Measurements from ENCODE around the gene TMEM245.
"Not testable (repeated sequence)": the region's sequence is repeated elsewhere in the genome, so short reads cannot be mapped to it uniquely, and the experiment has no call there.

TMEM245 gene

GRCh38 chr9:109129470-109130197 lies 9.9 kb upstream of the TMEM245 start:
- DNase-seq: no peak

- not testable (repeated sequence) for DNase-seq
Measured at GRCh38 chr9:109126671-109127070, 6.9 kb upstream of the TMEM245 start.

DNA sequence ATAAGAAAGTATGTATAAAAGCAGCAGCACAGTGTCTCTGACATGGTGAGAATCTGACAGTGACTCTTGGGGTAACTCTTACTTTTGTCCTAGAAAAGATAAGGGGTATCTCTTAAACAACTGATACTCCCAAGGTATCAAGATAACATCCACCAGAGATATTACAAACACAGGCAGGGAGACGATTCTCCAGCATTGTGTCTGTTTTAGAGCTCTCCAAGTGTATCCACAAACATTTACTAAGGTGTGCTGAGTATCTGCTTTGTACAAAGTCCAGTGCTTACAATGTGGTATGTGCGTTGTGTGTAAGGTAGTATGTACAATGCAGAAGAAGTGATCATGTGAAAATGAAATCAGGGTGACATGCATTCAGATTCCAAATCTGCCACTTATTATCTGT lies 4.4 kb upstream of the TMEM245 start:
- DNase-seq: no peak

DNA sequence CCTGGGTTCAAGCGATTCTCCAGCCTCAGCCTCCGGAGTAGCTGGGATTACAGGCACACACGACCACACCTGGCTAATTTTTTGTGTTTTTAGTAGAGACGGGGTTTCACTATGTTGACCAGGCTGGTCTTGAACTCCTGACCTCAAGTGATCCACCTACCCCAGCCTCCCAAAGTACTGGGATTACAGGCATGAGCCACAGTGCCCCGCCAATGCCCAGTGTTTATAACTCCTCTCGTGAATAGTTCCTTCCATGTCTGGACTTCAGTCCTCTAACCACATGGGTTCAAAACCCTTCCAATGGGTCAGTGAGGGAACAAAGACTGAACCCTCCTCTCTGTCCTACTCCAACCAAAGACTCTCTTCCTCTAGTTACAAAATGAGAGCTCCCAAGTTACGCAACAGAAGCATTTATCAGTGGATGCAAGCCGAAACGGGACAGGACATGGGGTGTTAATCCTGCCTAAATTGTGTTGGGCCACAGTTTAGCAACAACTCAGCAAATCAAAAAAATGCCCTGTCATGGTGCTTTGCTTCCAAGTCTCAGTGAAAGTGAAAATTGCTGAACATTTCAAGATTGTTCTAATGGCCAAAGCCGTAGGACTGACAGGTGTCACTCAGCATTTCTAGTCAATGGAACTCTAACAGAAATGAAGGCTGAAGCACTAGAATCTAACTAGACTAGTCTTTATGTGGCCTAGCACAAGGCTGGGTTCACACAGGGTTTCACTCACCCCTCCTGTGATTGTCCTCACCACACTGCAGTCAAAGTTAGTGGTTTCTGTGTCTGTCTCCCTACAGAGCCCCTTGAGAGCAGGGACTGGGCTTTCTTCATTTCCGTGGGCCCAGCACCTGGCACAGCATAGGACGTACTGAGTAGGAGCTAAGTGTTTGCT lies 3.2 kb upstream of the TMEM245 start:
- DNase-seq: no peak

GRCh38 chr9:109121232-109121796 lies 1.6 kb upstream of the TMEM245 start:
- DNase-seq: no peak

DNA sequence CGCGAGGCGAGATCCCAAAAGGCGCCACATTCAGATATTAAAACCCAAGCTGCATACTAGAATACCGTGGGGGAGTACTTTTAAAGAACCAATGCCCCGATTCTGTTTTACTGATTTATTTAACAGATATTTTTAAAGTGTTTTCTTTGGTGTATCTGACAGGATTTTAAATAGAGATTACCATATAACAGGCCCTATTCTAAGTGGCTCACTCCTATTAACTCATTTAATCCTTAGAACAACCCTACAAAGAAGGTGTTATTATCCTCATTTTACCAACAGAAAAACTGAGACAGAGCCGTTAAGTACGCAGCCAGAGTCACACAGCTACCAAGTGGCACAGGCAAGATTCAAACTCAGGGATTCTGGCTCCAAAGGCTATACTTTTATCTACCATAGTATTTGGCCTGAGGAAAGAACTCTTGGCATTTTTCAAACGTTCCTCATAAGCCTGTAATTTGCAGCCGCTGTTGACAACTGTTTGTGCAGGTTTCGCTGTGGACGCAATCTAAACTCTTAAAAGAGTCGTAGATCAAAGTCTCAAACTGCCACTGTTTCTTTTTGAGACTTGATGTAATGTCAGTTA lies 550 bp upstream of the TMEM245 start:
- DNase-seq: no peak

DNA sequence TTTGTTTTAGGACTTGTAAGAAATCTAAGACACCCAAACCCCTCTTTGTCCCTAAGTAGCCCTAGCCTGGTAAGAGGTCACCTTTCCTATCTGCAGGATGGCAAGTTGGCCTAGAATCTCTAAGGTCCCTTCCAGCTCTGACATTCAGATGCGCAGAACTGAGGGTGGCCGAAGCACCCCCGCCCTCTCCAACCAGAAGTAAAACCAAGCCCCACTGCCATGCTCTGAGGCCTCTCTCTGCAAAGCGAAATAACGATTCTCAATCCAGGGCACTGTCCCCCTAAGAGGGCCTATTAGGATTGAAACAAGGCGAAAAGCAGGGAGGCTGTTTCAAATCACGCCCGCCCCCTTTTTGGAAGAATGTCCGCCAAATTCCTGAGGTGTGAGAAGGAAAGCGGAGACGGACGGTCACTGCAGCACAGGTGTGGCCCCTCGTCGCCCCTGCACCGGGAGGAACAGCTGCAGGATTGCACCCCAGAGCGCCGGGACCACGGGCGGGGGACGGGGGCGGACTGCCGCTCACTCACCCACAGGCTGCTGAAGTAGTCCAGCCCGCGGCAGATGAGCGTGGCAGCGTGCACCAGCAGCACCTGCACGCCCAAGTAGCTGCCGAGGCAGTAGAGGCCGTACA lies 824 bp downstream of the TMEM245 start:
- DNase-seq: no peak

DNA sequence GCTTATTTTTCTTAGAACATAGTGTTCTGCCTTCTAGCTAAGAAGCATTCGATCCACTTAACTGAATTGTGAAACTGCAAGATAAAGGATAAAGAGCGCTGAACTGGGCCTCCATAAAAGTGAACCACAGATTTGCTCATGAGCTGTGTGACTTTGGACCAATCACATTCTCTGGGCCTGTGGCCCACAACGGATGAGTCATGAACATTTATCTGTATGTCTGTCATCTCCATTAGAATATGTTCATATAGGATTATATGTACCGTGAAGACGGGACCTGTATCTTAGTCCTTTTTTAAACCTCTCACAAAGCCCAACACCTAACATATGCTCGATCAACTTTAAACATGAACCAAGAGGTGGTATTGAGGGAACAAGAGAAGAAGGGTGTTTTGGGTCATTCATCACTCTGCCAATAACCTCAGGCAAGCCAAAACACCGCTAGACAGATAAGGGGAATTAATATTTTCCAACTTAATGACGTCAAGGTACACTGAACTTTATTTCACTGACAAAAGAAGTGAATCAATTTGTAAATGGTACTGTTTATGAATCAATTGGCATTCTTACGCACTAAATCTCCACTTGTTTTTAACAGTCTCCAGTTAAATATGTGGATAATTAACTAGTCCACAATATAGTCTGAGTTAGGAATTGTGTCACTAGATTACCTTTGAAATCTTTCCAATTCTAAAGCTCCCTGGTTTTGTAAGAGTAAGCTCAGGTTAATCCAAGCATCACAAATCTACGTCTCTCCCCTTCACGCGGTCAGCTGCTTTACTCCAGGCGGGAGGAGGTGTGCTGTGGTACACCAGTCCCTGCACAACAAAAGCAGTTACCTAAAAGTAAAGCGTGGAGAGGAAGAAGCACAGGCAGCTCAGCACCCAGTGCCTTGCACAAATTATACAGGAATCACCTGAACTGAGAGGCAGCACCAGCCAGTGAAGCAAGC lies 1.6 kb downstream of the TMEM245 start:
- DNase-seq: no peak

GRCh38 chr9:109115931-109116526 lies 3.7 kb downstream of the TMEM245 start:
- no peak for DNase-seq

GRCh38 chr9:109114670-109115069 lies 5.1 kb downstream of the TMEM245 start:
- DNase-seq: no peak

DNA sequence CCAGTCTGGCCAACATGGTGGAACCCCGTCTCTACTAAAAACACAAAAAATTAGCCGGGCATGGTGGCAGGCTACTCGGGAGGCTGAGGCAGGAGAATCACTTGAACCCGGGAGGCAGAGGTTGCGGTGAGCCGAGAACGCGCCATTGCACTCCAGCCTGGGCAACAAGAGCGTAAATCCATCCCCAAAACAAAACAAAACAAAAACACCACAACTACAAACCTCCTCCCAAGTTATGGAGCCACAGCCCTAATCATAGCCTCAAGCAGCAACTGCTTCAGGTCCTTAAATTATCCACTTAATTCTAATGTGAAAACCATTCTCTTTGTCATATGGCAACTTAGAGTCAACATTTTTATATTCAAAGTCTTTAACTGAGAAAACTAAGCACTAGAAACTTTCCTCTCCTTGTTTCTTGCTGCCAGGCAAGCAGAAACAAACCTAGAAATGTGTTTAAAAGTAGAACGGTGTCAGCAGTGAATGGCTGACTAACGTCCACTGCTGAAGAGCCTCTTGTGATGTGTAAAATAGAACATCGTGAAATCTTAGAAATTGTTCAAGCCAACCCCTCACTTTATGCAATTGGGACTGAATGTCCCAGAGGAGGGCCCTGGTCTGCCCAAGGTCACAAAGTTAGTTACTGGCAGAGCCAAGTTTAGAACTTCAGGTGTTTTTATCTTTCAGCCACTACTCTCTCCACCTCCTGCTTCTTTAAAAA lies 5.7 kb downstream of the TMEM245 start:
- DNase-seq: no peak

DNA sequence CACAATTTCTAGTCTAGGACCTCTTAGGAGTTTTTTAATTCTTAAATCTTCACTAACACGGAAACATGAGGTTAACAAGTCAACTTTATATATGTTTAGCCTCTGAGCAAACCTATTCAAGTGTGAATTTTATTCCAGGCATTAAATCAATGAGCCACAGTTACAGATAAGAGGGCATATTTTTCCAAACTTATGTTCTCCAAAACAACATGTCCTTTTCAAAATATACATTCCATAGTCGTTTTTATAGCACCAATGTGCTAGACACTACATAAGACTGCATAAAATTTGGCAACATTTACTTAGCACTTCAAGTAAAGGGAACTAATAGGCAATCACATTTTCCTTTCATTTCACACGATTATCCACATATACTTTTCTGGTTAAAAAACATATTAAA lies 6.5 kb downstream of the TMEM245 start:
- no peak for DNase-seq

GRCh38 chr9:109110329-109111021 lies 9.3 kb downstream of the TMEM245 start:
- DNase-seq: no peak

DNA sequence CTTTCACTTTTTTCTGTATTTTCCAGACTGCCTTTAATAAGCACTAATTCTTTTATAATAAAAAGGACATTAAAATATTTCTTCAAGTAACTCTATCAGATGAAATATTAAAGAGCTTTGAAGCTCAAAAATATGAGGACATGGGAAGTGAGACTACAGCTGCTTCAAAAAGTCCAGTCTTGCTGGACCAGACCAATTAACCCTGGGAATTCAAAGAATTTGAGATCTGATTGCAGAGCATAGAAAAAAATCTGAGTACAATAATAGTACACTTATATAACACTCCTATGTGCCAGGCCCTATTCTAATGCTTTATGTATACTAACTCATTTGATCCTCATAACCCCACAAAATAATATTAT lies 9.8 kb downstream of the TMEM245 start:
- DNase-seq: no peak

GRCh38 chr9:109108318-109108717 lies 11.4 kb downstream of the TMEM245 start:
- no peak for DNase-seq

- no peak for DNase-seq
Measured at GRCh38 chr9:109107402-109108240, 12.1 kb downstream of the TMEM245 start.

DNA sequence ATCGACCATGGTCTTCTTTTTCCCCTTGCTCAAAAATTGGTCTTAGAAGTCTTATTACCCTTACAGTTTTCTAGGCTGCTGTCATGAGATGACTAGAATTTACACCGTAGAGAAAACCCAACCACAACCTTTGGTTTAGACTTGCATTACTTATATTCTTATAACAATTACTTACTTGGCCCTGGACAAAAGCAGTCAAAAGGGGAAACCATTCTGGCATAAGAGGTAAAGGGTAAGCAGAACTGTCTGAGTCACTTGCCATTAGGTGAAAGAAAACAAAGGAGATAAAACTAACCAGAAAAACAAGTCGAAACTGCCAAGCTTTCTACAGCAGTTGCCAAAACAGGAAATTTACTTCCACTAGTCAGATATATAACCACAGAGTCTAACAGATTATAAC lies 17.9 kb downstream of the TMEM245 start:
- no peak for DNase-seq

DNA sequence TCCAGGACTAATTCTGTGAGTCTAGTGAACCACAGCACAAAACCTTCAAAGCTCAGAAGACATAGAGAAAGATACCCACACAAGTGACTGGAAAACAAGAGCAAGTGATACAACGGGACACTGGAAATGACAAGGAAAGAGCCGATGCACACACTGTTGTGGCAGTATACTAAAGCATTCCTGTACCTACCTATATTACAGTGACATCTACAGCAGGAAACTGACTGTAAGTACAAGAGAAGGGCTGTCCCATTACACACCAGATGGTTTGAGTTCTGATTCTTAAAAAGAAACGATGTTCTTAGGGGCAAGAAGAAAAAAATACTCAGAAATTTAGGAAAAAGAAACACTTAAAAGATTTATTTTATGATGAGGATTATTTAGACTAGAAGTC lies 18.5 kb downstream of the TMEM245 start:
- no peak for DNase-seq

GRCh38 chr9:109100543-109101201 lies 19.1 kb downstream of the TMEM245 start:
- DNase-seq: no peak
